Measurements from ENCODE around the gene PADI4. TPM values are rescaled to one million over a fixed set of nuclear protein-coding genes. Genes with fewer than 3 reads are reported as not detected.

PADI4 gene
- total and polyA plus RNA-seq, 5 donors, result 0.05 to 0.40 (median 0.18) TPM; not detected in 2

GRCh38 chr1:17369466-17369865 is 61.5 kb downstream of the PADI4 start:
- H3K27me3 ChIP-seq (ENCODE audit: control insufficient read depth, insufficient read depth), result no peaks in the 10 kb centered on the region
- peak in 1 of 3 donors; percentile 24 for DNase-seq
- H3K4me3 ChIP-seq (ENCODE audit: low read length), result no peak overlapping the region
- ATAC-seq, result no peak
- H3K9me3 ChIP-seq (ENCODE audit: control insufficient read depth, low read length), result no peaks in the 10 kb centered on the region
- H3K27ac ChIP-seq (ENCODE audit: low read length), result no peak overlapping the region
- 69% methylated on average over 9 of the region's 9 CpGs for WGBS
- H3K4me1 ChIP-seq (ENCODE audit: control insufficient read depth, insufficient read depth, low read length), result no peaks in the 10 kb centered on the region
- intact Hi-C loops (cut with DNase I), result no loop called here

- H3K27ac ChIP-seq (ENCODE audit: low read length), result no peak overlapping the region
- H3K4me1 ChIP-seq (ENCODE audit: control insufficient read depth, insufficient read depth, low read length), result no peaks in the 10 kb centered on the region
- WGBS, result 61% methylated on average over 2 of the region's 2 CpGs
- H3K9me3 ChIP-seq (ENCODE audit: control insufficient read depth, low read length), result no peaks in the 10 kb centered on the region
- ATAC-seq (no peak), DNase-seq (peak in 1 of 3 donors; percentile 3)
- H3K4me3 ChIP-seq (ENCODE audit: low read length), result no peak overlapping the region
- H3K27me3 ChIP-seq (ENCODE audit: control insufficient read depth, insufficient read depth), result no peaks in the 10 kb centered on the region
- intact Hi-C loops (cut with DNase I), result no loop called here
These were observed 62.6 kb downstream of the PADI4 start for GRCh38 chr1:17370618-17371017.

GRCh38 chr1:17371896-17372295 is 63.9 kb downstream of the PADI4 start, which contains the start of gene PADI6:
TSS of gene PADI6 (plus strand) at chr1:17372196. CDS start at chr1:17372246, 50 bp downstream.
- no peaks in the 10 kb centered on the region for H3K9me3 ChIP-seq (ENCODE audit: control insufficient read depth, low read length)
- DNase-seq, result peak in 1 of 3 donors; percentile 18
- no peaks in the 10 kb centered on the region for H3K27me3 ChIP-seq (ENCODE audit: control insufficient read depth, insufficient read depth)
- ATAC-seq, result peak in 1 of 2 donors; percentile 30
- no peak within 1 kb of the TSS for H3K27ac ChIP-seq (ENCODE audit: low read length)
- intact Hi-C loops (cut with DNase I), result no loop called here
- WGBS, result 56% methylated on average over 7 of the region's 7 CpGs
- H3K4me3 ChIP-seq (ENCODE audit: low read length), result no peak within 1 kb of the TSS
- no peaks in the 10 kb centered on the region for H3K4me1 ChIP-seq (ENCODE audit: control insufficient read depth, insufficient read depth, low read length)

GRCh38 chr1:17372955-17373354 is 65.0 kb downstream of the PADI4 start:
- H3K4me1 ChIP-seq (ENCODE audit: control insufficient read depth, insufficient read depth, low read length), result no peaks in the 10 kb centered on the region
- H3K9me3 ChIP-seq (ENCODE audit: control insufficient read depth, low read length), result no peaks in the 10 kb centered on the region
- no peak overlapping the region for H3K4me3 ChIP-seq (ENCODE audit: low read length)
- ATAC-seq (no peak), DNase-seq (peak in 1 of 3 donors; percentile 17)
- H3K27ac ChIP-seq (ENCODE audit: low read length), result no peak overlapping the region
- no peaks in the 10 kb centered on the region for H3K27me3 ChIP-seq (ENCODE audit: control insufficient read depth, insufficient read depth)
- 68% methylated on average over 18 of the region's 18 CpGs for WGBS
- intact Hi-C loops (cut with DNase I), result no loop called here

GRCh38 chr1:17375651-17376050 is 67.7 kb downstream of the PADI4 start:
- H3K4me1 ChIP-seq (ENCODE audit: control insufficient read depth, insufficient read depth, low read length), result no peaks in the 10 kb centered on the region
- no peak overlapping the region for H3K27ac ChIP-seq (ENCODE audit: low read length)
- no peaks in the 10 kb centered on the region for H3K27me3 ChIP-seq (ENCODE audit: control insufficient read depth, insufficient read depth)
- WGBS, result 92% methylated on average over 10 of the region's 10 CpGs
- DNase-seq, result peak in 1 of 3 donors; percentile 5
- intact Hi-C loops (cut with DNase I), result no loop called here
- ATAC-seq, result no peak
- H3K9me3 ChIP-seq (ENCODE audit: control insufficient read depth, low read length), result no peaks in the 10 kb centered on the region
- H3K4me3 ChIP-seq (ENCODE audit: low read length), result no peak overlapping the region

- ATAC-seq (no peak), DNase-seq (peak in 1 of 3 donors; percentile 12)
- Histone ChIP-seq H3K4me3 (ENCODE audit: low read length) (no peak overlapping the region), H3K27me3 (ENCODE audit: control insufficient read depth, insufficient read depth) (no peaks in the 10 kb centered on the region), H3K27ac (ENCODE audit: low read length) (no peak overlapping the region), H3K9me3 (ENCODE audit: control insufficient read depth, low read length) (no peaks in the 10 kb centered on the region), H3K4me1 (ENCODE audit: control insufficient read depth, insufficient read depth, low read length) (no peaks in the 10 kb centered on the region)
- 24% methylated on average over 16 of the region's 16 CpGs for WGBS
- intact Hi-C loops (cut with DNase I), result no loop called here
These were observed 69.4 kb downstream of the PADI4 start for GRCh38 chr1:17377325-17377953.

- H3K27ac ChIP-seq (ENCODE audit: low read length), result no peak overlapping the region
- H3K27me3 ChIP-seq (ENCODE audit: control insufficient read depth, insufficient read depth), result no peaks in the 10 kb centered on the region
- intact Hi-C loops (cut with DNase I), result no loop called here
- H3K4me1 ChIP-seq (ENCODE audit: control insufficient read depth, insufficient read depth, low read length), result no peaks in the 10 kb centered on the region
- H3K9me3 ChIP-seq (ENCODE audit: control insufficient read depth, low read length), result no peaks in the 10 kb centered on the region
- no peak overlapping the region for H3K4me3 ChIP-seq (ENCODE audit: low read length)
- DNase-seq (no peak), ATAC-seq (no peak)
- WGBS, result 79% methylated on average over 2 of the region's 2 CpGs
These were observed 73.2 kb downstream of the PADI4 start for GRCh38 chr1:17381161-17381560.

GRCh38 chr1:17392199-17392740 is 84.3 kb downstream of the PADI4 start:
- ATAC-seq, result no peak
- Histone ChIP-seq H3K4me3 (ENCODE audit: low read length) (no peak overlapping the region), H3K9me3 (ENCODE audit: control insufficient read depth, low read length) (no peaks in the 10 kb centered on the region), H3K27me3 (ENCODE audit: control insufficient read depth, insufficient read depth) (no peaks in the 10 kb centered on the region), H3K4me1 (ENCODE audit: control insufficient read depth, insufficient read depth, low read length) (no peaks in the 10 kb centered on the region), H3K27ac (ENCODE audit: low read length) (no peak overlapping the region)
- WGBS, result 65% methylated on average over 10 of the region's 10 CpGs
- intact Hi-C loops (cut with DNase I), result no loop called here
- DNase-seq, result no peak

GRCh38 chr1:17393230-17393629 is 85.2 kb downstream of the PADI4 start:
- no peak overlapping the region for H3K27ac ChIP-seq (ENCODE audit: low read length)
- H3K27me3 ChIP-seq (ENCODE audit: control insufficient read depth, insufficient read depth), result no peaks in the 10 kb centered on the region
- 63% methylated on average over 8 of the region's 8 CpGs for WGBS
- no peaks in the 10 kb centered on the region for H3K9me3 ChIP-seq (ENCODE audit: control insufficient read depth, low read length)
- no peak for DNase-seq
- H3K4me3 ChIP-seq (ENCODE audit: low read length), result no peak overlapping the region
- ATAC-seq, result no peak
- intact Hi-C loops (cut with DNase I), result no loop called here
- H3K4me1 ChIP-seq (ENCODE audit: control insufficient read depth, insufficient read depth, low read length), result no peaks in the 10 kb centered on the region

GRCh38 chr1:17397910-17398695 is 90.1 kb downstream of the PADI4 start:
- Histone ChIP-seq H3K27ac (ENCODE audit: low read length) (no peak overlapping the region), H3K4me1 (ENCODE audit: control insufficient read depth, insufficient read depth, low read length) (no peaks in the 10 kb centered on the region), H3K9me3 (ENCODE audit: control insufficient read depth, low read length) (no peaks in the 10 kb centered on the region), H3K4me3 (ENCODE audit: low read length) (no peak overlapping the region), H3K27me3 (ENCODE audit: control insufficient read depth, insufficient read depth) (no peaks in the 10 kb centered on the region)
- WGBS, result 76% methylated on average over 7 of the region's 7 CpGs
- ATAC-seq (no peak), DNase-seq (no peak)
- intact Hi-C loops (cut with DNase I), result no loop called here

GRCh38 chr1:17400725-17401341 is 92.8 kb downstream of the PADI4 start:
- H3K27me3 ChIP-seq (ENCODE audit: control insufficient read depth, insufficient read depth), result no peaks in the 10 kb centered on the region
- no peak overlapping the region for H3K4me3 ChIP-seq (ENCODE audit: low read length)
- no peak for ATAC-seq
- intact Hi-C loops (cut with DNase I), result loop anchor here in 2 of 4 donors (10.0 kb wide), 2 partner anchors 266 to 276 kb away; no protein-coding TSS in a partner anchor
- no peak for DNase-seq
- no peak overlapping the region for H3K27ac ChIP-seq (ENCODE audit: low read length)
- H3K9me3 ChIP-seq (ENCODE audit: control insufficient read depth, low read length), result no peaks in the 10 kb centered on the region
- 84% methylated on average over 11 of the region's 11 CpGs for WGBS
- no peaks in the 10 kb centered on the region for H3K4me1 ChIP-seq (ENCODE audit: control insufficient read depth, insufficient read depth, low read length)

All from right cardiac atrium (tissue), 5 donors.